Measurements from ENCODE around the gene NOD2. TPM values are rescaled to one million over a fixed set of nuclear protein-coding genes. Genes with fewer than 3 reads are reported as not detected.

NOD2 gene
- total RNA-seq, 1 experiment from 2014 or later = not detected

DNA sequence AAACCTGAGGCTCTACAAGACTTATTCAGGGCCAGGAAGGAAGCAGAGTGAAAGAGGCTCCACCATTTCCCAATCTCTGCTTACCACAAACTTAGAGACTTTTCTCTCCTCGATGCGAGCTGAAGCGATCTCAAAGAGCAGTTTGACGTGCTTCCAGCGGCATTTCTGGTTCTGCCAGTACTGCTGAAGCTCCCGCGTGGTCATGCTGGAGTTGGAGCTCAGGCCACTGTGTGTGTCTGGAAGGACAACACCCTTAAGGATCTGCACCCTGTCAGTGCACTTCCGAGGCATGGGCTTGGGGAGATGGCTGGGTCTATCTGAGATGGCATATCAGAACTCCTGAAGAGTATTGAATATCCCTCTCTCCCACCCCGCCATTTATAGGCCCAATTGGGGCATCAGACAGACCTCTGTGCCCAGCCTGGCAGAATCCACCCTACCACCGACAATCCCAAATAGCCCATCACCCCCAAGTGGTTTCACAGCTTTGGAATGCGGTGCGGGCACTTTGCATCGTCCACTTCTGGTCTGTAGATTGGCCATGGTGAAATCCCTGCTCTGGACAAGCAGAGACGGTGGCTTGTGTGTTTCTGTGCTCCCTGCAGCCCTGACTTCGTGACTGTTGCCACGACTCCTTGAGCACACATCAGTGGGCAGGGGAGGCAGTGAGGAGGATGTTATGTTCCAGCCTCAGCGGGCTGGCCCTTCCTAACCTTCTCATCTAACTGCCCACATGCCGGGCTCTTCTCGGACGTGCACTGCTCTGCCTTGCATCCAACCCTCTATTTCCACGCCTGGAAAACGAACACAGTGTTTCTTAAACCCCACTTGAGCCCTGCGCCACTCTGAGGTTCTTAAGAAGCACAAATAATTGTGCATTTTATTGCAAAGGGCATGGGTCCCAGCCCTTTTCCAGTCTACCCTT lies 17.5 kb upstream of the NOD2 start:
- Histone ChIP-seq H3K27me3 (ENCODE audit: control insufficient read depth, insufficient read depth, low read length) (no peaks in the 10 kb centered on the region), H3K4me1 (ENCODE audit: control insufficient read depth, insufficient read depth, low read length) (no peaks in the 10 kb centered on the region), H3K36me3 (ENCODE audit: control insufficient read depth, insufficient read depth, low read length) (no peaks in the 10 kb centered on the region), H3K4me3 (ENCODE audit: low read depth in 2 of 2, low read length in 2 of 2) (no peak overlapping the region), H3K27ac (ENCODE audit: low read length) (no peak overlapping the region), H3K9me3 (ENCODE audit: control insufficient read depth, insufficient read depth, low read depth, low read length) (no peaks in the 10 kb centered on the region)
- intact Hi-C loops (cut with micrococcal nuclease; ENCODE audit: unreplicated experiment) = no loop called here
- DNase-seq (ENCODE audit: low read depth, low spot score) = no peak
- in situ Hi-C loops (cut with HindIII; ENCODE audit: low pct_unique_long_range_greater_than_20kb, low sequenced_read_pairs) = no loop called here
- POLR2A ChIA-PET = no interaction called here
- CTCF ChIA-PET = interaction anchor here (1.3 kb wide), 1 partner anchor 131 kb away, joined by 7 read pairs; no protein-coding TSS in a partner anchor
- no peak for ATAC-seq
- no TSS peak for BruUV-seq (replicated peaks)
- TF ChIP-seq, protein P1, sequence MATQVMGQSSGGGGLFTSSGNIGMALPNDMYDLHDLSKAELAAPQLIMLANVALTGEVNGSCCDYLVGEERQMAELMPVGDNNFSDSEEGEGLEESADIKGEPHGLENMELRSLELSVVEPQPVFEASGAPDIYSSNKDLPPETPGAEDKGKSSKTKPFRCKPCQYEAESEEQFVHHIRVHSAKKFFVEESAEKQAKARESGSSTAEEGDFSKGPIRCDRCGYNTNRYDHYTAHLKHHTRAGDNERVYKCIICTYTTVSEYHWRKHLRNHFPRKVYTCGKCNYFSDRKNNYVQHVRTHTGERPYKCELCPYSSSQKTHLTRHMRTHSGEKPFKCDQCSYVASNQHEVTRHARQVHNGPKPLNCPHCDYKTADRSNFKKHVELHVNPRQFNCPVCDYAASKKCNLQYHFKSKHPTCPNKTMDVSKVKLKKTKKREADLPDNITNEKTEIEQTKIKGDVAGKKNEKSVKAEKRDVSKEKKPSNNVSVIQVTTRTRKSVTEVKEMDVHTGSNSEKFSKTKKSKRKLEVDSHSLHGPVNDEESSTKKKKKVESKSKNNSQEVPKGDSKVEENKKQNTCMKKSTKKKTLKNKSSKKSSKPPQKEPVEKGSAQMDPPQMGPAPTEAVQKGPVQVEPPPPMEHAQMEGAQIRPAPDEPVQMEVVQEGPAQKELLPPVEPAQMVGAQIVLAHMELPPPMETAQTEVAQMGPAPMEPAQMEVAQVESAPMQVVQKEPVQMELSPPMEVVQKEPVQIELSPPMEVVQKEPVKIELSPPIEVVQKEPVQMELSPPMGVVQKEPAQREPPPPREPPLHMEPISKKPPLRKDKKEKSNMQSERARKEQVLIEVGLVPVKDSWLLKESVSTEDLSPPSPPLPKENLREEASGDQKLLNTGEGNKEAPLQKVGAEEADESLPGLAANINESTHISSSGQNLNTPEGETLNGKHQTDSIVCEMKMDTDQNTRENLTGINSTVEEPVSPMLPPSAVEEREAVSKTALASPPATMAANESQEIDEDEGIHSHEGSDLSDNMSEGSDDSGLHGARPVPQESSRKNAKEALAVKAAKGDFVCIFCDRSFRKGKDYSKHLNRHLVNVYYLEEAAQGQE (IDR thresholded peaks at IDR 0.05; ENCODE audit: insufficient read depth in 1 of 2, low read depth in 2 of 2, low read length in 1 of 2) = no peak
- TF ChIP-seq TCF7L2 (IDR thresholded peaks at IDR 0.05; ENCODE audit: low read depth, low read length) (no peak), POLR2AphosphoS5 (IDR thresholded peaks at IDR 0.05; ENCODE audit: low read depth, low read length) (no peak), SIN3A (IDR thresholded peaks at IDR 0.05; ENCODE audit: borderline replicate concordance, insufficient read depth, low read depth, low read length) (no peak)
- TF ChIP-seq, protein P2, sequence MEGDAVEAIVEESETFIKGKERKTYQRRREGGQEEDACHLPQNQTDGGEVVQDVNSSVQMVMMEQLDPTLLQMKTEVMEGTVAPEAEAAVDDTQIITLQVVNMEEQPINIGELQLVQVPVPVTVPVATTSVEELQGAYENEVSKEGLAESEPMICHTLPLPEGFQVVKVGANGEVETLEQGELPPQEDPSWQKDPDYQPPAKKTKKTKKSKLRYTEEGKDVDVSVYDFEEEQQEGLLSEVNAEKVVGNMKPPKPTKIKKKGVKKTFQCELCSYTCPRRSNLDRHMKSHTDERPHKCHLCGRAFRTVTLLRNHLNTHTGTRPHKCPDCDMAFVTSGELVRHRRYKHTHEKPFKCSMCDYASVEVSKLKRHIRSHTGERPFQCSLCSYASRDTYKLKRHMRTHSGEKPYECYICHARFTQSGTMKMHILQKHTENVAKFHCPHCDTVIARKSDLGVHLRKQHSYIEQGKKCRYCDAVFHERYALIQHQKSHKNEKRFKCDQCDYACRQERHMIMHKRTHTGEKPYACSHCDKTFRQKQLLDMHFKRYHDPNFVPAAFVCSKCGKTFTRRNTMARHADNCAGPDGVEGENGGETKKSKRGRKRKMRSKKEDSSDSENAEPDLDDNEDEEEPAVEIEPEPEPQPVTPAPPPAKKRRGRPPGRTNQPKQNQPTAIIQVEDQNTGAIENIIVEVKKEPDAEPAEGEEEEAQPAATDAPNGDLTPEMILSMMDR (IDR thresholded peaks at IDR 0.05) = no peak

DNA sequence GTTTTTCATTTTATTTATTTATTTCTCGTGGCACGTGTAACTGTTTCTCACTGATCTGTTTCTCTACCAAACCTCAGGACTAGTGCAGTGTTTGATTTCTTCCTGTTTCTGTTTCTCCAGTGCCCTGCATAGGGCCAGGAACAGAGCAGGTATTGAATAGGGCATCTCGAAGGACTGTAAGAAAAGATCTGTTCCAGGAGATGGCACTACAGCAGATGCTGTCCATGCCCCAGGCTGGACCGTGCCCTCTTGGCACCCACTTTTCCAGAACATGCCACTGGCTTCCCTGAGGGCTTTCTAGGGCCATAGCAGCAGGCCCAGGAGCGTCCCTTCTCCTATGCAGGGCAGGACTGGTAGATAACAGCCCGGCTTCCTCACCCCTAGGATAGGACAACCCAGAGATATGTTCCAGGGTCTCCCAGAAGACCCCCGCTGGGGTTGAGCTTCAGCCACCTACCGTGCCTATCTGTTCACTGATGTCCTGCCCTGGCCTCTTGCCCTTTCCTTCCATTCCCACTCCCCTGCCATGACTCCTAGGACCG lies 16.7 kb upstream of the NOD2 start:
- in situ Hi-C loops (cut with HindIII; ENCODE audit: low pct_unique_long_range_greater_than_20kb, low sequenced_read_pairs) (no loop called here), intact Hi-C loops (cut with micrococcal nuclease; ENCODE audit: unreplicated experiment) (no loop called here)
- Histone ChIP-seq H3K4me1 (ENCODE audit: control insufficient read depth, insufficient read depth, low read length) (no peaks in the 10 kb centered on the region), H3K36me3 (ENCODE audit: control insufficient read depth, insufficient read depth, low read length) (no peaks in the 10 kb centered on the region), H3K27ac (ENCODE audit: low read length) (no peak overlapping the region), H3K4me3 (ENCODE audit: low read depth in 2 of 2, low read length in 2 of 2) (no peak overlapping the region), H3K27me3 (ENCODE audit: control insufficient read depth, insufficient read depth, low read length) (no peaks in the 10 kb centered on the region), H3K9me3 (ENCODE audit: control insufficient read depth, insufficient read depth, low read depth, low read length) (no peaks in the 10 kb centered on the region)
- no peak for TF ChIP-seq TCF7L2 (IDR thresholded peaks at IDR 0.05; ENCODE audit: low read depth, low read length)
- TF ChIP-seq POLR2AphosphoS5 (IDR thresholded peaks at IDR 0.05; ENCODE audit: low read depth, low read length) = no peak
- CTCF ChIA-PET = no interaction called here
- POLR2A ChIA-PET = no interaction called here
- no TSS peak for BruUV-seq (replicated peaks)
- ATAC-seq = peak; percentile 51; the same call in 1 of the 2 replicates
- DNase-seq (ENCODE audit: low read depth, low spot score) = no peak

DNA sequence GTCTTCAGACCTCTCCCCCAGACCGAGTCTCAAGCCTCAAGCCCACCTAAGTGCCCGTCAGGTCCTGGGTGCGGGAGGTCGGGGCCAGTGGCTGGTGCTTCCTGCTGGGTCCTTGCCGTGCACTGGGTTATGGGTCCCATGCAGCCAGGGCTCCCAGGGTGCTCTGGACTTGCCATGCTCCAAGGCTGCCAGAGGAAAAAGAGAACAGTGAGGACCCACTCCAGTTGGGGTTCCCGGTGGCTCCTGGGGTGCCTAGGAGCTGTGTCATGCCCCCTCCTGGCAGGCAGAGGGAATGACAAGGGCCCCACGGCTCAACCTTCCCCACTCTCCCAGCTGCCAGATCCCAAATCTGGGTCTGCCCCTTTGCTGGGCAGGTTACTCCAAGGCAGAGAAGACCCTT lies 16.1 kb upstream of the NOD2 start:
- intact Hi-C loops (cut with micrococcal nuclease; ENCODE audit: unreplicated experiment) = no loop called here
- Histone ChIP-seq H3K4me1 (ENCODE audit: control insufficient read depth, insufficient read depth, low read length) (no peaks in the 10 kb centered on the region), H3K9me3 (ENCODE audit: control insufficient read depth, insufficient read depth, low read depth, low read length) (no peaks in the 10 kb centered on the region), H3K27ac (ENCODE audit: low read length) (no peak overlapping the region), H3K27me3 (ENCODE audit: control insufficient read depth, insufficient read depth, low read length) (no peaks in the 10 kb centered on the region), H3K4me3 (ENCODE audit: low read depth in 2 of 2, low read length in 2 of 2) (no peak overlapping the region), H3K36me3 (ENCODE audit: control insufficient read depth, insufficient read depth, low read length) (no peaks in the 10 kb centered on the region)
- TF ChIP-seq, protein P1 (IDR thresholded peaks at IDR 0.05; ENCODE audit: insufficient read depth in 1 of 2, low read depth in 2 of 2, low read length in 1 of 2) = no peak
- TF ChIP-seq, protein P2 (IDR thresholded peaks at IDR 0.05) = peak; percentile 65
- TF ChIP-seq TCF7L2 (IDR thresholded peaks at IDR 0.05; ENCODE audit: low read depth, low read length) (no peak), SIN3A (IDR thresholded peaks at IDR 0.05; ENCODE audit: borderline replicate concordance, insufficient read depth, low read depth, low read length) (no peak), POLR2AphosphoS5 (IDR thresholded peaks at IDR 0.05; ENCODE audit: low read depth, low read length) (no peak)
- ChIA-PET POLR2A (no interaction called here), CTCF (no interaction called here)
- DNase-seq (ENCODE audit: low read depth, low spot score) (no peak), ATAC-seq (no peak)
- BruUV-seq (replicated peaks) = no TSS peak
- in situ Hi-C loops (cut with HindIII; ENCODE audit: low pct_unique_long_range_greater_than_20kb, low sequenced_read_pairs) = no loop called here

Measured in Panc1 (cell line).